Cardiac fibroblast (primary cell): ENCODE results near the gene PNMA6F.
A peak's percentile ranks its signal among the peaks of the same experiment; 100 is the strongest.

ENCODE experiments used
- DNase-seq, 2 donors: peaks; one replicate each; pipeline versions ENCODE4 v3.0.0 to v3.0.0-alpha.2; 2010; ENCODE audit warnings: low read depth in 2 of 2
- H3K4me3 ChIP-seq, 2 donors: replicated peaks in 1 of 2; 1 replicate in 1 of 2; 2 replicates in 1 of 2; pipeline ENCODE4 v1.5.1; 2011; ENCODE audit warnings: low read depth in 2 of 2, low read length in 2 of 2, mild to moderate bottlenecking in 2 of 2, moderate library complexity in 1 of 2
- CTCF ChIP-seq: IDR thresholded peaks from one replicate; pipeline ENCODE4 v1.5.1; 2011; ENCODE audit warnings: low read depth, mild to moderate bottlenecking, low read length, inconsistent platforms

PNMA6F gene

GRCh38 chrX:153321381-153322124, at the start of gene PNMA6F:
Gene PNMA6F (minus strand): TSS chrX:153321767. CDS start chrX:153320674, 1,093 bp downstream.
- H3K4me3 ChIP-seq = no peak within 1 kb of the TSS
- no peak for DNase-seq
- TF ChIP-seq CTCF = no peak

DNA sequence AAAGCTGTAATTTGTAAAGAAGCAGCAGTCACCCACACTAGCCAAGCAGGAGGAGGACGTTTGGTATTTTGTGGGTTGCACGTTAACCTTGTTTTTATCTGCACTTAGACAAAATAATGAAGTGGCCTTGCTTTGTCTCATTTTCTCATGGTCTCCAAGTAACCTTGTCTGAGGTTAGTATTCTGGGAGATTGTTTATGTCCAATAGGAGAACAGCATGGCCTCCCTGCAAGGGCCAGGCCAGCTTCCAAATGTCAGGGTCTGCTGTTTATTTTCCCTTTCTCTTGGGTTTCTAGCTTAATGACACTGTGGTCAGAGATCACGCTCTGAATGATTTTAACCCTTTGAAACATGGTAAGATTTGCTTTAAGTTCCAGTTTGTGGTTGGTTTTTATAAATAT, 49.7 kb upstream of the PNMA6F start:
- no peak for DNase-seq
- TF ChIP-seq CTCF = no peak
- no peak overlapping the region for H3K4me3 ChIP-seq

DNA sequence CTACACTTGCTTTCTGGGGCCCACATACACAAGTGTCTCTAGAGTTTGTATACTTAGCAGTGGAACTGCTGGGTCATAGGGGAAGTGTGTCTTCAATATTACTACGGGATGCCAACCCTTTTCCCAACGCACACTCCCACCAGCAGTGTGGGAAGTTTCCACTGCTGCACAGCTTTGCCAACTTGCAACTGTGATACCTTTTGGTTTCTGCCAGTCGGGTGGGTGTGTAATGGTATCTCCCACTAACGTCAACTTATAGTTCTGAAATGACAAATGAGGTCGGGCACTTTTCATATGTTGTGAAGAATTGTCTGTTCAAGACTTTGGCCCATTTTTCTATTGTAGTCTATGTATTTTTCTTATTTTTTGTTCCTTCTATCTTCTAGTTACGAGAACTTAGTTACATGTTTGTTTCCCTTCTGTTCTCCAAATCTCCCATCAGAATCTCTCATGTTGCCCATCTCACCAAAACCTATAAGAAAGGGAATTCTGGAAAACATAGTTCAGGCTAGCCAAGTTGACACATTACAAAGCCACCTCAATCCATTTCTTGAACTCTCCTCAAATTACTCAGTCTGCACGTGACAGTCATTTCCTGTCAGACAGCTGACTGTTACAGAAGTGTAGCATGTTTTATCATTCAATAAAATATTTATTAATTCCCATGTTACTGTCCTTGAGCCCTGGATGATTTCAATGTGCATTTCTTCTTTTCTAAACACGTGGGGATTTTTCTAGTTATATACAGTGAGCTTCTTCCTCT, 48.9 kb upstream of the PNMA6F start:
- no peak for TF ChIP-seq CTCF
- H3K4me3 ChIP-seq = no peak overlapping the region
- peak in 1 of 2 donors; percentile 9 for DNase-seq

- TF ChIP-seq CTCF = no peak
- no peak overlapping the region for H3K4me3 ChIP-seq
- no peak for DNase-seq
Observed at GRCh38 chrX:153366878-153367538, 45.4 kb upstream of the PNMA6F start.

GRCh38 chrX:153366119-153366518, 44.6 kb upstream of the PNMA6F start:
- no peak for TF ChIP-seq CTCF
- DNase-seq = no peak
- no peak overlapping the region for H3K4me3 ChIP-seq

DNA sequence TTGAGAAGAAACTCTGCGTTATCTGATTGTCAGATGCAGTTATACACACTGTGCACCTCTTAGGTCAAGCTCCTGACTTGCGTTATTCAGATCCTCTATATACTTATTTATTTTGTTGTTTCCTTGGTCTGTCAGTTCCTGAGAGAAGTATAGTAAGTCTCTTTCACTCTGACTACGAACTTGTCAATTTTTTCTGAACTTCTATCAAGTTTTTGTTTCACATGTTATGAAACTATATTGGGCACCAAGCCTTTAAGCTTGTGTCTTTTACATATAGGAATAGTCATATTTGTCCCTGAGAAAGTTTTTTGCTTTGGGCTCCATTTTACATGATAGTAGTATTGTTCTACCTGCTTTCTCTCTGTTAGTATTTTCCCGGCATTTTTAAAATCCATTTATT, 44.1 kb upstream of the PNMA6F start:
- TF ChIP-seq CTCF = no peak
- no peak for DNase-seq
- no peak overlapping the region for H3K4me3 ChIP-seq
